Limb (tissue), 2 donors: ENCODE data around the gene SEMA3B.

Experiments
- DNase-seq, 2 donors: peaks; one replicate each; pipeline ENCODE4 v3.0.0-alpha.2; 2016; ENCODE audit errors: extremely low spot score in 2 of 2

SEMA3B gene

DNA sequence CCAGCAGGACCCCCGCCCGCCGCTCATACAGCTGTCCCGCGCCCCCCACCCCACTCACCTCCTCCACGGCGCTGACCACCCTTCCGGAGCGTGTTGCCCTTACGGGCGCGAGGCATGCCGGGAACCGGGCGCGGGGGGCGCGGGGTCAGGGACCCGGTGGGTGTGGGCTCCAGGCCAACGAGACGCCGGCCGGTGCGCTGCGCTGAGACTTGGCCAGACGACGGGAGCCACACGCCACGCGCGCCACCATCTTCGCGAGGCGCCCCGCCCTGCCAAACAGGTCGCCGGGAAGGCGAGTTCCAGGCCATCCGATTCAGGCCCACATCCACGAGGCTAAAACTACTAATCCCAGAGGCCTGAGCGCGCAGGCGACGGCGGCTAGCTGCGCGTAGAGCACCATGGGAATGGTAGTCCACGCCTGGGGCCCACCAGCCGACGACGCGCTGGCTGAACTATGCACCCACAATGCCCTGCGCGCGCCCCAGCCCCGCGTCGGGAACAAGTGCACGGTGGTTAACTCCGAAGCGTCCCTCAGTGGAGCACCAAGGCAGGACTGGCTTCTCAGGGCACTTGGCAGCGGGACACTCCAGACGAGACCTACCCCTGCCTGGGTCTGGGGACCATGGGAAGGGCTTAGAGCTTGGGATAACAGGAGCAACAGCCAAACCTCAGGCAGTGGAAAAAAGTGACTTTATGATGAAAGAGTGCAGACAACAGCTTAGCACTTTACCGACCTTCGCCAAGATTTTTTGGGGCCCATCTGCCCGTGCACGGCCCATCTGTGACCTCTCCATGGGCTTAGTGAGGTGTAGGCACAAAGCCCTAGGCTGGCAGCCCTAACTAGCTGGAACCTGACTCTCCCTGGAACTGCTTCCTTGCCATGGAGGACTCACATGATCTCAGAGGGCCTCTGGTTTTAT, 23.5 kb downstream of the SEMA3B start, which contains the start of gene IFRD2:
IFRD2 (minus strand) TSS at position 271 of the 920 bp plus-strand sequence; CDS start at position 116, 155 bp downstream.
- DNase-seq, result peak; percentile 96 to 99

DNA sequence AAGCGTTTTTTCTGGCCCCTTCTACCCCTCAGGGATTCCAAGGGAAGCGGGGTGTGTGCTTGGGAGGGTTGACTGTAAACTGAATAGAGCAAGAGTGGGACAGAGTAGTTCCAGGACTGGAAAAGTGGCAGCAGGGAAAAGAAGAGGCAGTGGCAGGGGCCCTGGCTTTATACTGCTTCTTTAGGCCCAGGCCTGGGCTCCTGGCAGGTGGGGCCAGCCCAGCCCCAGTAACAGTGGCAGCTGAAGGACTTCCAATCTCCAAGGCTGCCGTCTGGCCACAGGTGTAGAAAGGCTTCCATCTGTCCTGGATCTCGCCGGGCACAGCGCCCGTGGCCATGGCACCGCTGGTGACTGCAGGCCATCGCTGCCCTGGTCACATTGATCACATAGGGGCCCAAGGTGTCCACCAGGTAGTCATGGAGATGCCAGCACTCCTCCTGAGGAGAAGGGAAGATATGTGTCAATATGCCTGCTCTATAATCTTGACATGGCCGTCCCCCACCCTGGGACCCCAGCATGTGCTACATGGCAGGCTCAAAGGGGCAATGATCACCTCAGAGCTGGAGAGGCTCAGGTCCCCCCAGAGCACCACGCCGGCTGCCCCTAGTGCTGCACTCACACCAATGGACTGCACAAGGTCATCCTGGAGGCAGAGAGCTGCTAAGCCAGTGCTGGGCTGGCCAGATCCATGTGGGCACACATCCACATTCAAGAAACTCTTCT, 24.3 kb downstream of the SEMA3B start:
- no peak for DNase-seq

DNA sequence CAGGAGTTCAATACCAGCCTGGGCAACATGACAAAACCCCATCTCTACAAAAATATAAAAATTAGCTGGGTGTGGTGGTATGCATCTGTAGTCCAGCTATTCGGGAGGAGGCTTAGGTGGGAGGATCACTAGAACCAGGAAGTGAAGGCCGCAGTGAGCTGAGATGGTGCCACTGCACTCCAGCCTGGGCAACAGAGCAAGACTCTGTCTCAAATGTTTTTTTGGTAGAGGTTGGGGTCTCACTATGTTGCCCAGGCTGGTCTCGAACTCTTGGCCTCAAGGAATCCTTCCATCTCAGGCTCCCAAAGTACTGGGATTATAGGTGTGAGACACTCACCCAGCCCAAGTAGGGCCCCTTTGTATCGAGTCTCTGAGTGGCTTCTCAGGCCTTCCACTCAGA, 25.1 kb downstream of the SEMA3B start:
- no peak for DNase-seq

DNA sequence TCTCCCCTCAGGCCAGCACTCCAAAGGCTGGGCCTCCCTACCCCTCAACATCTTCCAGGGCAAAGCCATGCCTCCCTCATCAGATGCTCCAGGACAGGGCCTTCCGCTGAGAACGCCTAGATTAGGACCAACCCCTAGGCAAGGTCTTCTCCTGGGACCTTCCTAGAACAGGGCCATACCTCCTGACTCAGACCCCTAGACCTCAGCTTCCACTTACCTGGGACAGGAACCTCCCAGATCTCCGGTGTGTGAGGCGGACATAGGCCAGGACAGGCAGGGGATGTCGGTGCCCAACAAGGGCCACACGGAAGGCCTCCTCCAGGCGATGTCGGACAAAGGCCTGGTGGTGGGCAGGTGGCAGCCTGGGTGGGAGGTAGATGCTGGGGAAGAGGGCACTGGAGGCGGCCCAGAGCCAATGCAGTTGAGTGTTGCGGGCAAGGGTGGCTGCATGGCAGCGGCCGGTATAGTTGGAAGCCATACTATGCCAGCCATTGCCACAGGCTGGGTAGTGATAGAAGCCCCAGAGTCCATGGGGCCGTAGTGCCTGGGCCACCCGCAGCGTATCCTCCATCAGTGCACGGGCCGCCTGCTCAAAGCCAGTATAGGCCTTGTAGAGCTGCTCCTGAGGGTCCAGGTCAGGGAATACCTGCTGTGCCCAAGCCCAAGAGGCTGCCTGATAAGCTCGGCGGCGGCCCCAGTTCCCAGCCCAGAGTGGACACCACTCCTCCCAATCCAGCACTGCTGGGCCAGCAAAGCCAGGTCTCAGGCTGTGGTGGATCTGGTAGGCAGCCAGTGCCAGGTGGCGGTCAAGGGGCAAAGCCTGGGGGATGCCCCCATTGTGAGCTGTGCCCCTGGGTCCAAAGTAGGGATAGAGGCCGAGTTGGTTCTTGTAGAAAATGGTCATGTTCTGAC, 25.8 kb downstream of the SEMA3B start:
- no peak for DNase-seq

DNA sequence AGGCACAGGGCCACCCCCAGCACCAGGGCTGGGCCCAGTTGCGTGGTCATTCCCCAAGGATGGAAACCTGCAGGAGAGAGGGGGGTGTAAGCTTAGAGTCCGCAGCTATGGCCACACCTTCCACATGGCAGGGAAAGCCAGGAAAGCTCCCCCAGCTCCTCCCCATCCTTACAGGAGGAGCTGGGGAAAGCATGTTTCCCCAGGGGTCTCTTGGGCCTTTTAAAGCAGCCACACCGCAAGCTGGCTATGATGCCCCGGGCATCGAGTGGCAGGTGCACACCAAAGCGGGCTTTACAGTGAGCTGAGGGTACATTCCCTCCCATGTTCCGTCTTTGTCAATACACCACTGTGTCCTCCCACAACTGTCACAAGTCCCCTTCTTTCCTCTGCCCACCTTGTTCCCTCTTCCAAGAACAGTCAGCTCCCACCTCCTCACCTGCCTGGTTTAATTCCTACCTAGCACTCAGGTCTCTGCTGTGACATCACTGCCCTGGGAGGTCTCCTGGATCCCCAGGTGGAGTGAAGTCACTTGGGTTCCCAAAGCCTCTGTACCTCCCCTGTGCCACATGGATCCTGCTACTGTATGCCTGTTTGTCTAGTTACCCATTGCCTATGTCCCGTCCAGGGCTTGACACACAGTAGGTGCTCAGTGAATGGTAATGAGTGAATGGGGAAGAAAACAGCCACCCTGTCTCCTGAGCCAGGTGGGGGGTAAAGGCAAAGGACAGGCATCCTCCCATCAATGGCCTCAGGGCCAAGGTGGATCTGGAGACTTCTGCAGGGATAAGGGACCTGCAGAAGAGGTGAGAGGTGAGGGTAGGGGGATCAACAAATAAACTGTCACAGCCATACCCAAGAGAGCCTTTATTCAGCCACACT, 26.8 kb downstream of the SEMA3B start:
- DNase-seq, result no peak

DNA sequence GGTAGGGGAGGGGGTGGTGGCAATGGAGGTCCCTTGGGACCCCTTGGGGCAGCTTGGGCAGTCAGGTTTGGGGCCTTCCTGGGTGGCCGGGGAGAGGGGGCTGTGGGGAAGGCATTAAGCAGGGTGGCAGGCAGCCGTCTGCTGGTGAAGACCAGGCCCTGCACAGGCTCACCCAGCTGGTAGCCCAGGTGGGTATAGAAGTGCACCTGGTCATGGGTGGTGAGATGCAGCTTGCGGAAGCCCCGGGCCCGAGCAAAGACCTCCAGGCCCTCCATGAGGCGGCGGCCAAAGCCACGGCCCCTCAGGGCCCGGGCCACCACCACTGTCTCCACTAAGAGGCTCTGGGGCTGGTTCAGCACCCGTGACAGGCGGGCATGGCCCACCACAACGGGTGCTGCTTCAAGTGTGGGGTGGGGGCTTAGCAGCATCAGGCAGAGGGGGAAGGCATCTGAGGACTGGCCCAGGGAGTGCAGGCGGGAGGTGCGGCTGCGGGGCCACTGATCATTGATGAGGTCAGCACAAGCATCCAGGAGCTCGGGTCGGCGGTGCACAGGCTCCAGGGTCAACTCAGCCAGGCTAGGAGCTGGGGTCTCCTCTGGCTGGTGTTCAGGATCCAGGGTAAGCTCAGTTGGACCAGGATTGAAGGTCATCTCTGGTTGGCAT, 27.9 kb downstream of the SEMA3B start:
- no peak for DNase-seq

DNA sequence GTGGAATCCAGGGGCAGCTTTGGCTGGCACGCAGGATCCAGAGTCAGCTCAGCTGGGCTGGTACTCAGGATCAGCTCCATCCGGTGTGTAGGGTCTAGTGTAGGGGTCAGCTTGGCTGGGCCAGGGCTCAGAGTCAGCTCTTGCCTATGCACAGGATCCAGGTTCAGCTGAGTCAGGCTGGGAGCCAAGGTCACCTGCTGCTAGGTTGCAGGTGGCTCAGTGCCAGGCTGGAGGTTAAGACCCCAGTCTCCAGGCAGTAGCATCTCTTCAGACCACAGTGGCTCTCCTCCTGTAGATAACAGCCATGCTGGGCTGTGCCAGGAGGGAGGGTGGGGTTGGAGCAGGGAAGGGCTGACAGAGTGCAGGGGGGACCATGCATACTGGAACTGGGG, 28.4 kb downstream of the SEMA3B start:
- DNase-seq, result no peak

DNA sequence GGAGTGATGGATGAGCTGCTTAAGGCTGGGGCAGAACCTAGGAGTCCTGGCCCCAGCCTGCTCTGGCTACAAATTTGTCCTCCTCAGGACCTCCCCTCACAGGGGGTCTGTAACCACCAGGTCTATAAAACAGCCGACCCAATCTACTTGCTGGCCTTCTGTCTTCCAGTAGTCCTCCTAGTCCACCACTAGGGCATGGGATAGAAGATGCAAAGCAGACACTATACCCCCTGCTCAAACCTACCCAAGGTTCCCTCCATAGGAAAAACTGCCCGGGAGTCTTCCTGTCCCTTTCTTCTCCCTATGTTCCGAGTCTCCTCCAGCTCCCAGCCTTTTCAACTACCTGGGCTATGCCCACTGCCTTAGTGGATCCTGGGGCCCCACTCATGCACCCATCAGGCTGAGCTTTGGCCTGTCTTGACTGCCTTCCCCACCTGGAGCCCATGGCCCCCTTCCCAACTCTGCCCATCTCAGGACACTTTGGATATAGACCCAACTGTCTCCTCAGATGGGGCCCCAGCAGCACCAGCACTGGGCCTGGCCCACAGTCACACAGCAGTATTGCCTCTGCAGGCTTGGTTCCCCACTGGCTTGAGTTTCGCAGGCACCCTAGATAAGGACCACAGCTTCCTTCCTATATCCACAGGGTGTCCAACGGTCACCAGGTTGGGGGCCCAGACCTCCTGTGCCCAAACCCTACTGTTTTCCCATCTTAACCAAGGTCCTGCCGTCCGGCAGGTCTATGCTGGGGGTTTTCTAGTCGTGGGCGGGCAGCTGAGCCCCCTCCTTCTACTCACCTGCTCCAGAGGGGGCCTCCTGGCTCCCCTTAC, 29.2 kb downstream of the SEMA3B start:
- DNase-seq, result no peak

DNA sequence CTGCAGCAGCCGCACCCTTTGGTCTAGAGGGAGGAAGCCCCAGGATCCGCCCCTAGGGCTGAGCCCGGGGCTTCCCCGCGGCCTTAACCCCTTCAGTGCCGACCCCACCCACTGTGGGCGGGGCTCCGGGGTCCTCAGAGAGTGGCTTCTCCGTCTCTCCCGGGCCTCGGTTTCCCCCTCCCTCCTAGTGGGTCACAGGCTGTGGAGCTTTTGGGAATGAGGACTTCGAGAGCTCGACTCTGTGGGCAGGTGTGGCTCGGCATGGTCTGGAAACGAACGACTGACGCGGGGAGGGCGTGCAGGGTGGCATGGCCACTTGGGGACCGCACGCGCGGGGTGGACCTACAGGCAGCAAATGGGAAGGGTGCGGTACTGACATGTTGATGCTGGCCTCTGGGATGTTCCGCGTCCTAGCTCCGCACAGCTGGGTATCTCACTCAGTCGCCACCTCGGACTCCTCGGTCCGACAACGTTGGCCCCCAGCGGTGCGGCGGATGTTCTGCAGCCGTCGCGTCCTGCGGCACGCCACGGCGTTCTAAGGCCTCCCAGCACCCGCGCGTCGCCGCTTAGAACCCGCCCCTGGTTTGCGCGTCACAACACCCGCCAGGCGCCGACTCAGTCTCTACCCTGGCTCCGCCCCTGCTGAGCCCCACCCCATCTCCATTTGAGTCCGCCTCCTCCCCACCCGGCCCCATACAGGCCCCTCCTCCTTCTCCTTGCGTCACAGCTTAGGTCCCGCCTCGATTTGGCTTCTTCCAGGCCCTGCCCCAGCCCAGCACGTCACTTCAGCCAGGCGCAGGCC, 30.1 kb downstream of the SEMA3B start, which contains the start of the genes HYAL3 and NAA80:
HYAL3 (minus strand) TSS at position 570 of the 802 bp plus-strand sequence. CDS start 3,803 bp downstream, outside the sequence.
NAA80 (minus strand) TSS at position 570 of the 802 bp plus-strand sequence. CDS start 1,942 bp downstream, outside the sequence.
- DNase-seq, result peak; percentile 99 to 100

DNA sequence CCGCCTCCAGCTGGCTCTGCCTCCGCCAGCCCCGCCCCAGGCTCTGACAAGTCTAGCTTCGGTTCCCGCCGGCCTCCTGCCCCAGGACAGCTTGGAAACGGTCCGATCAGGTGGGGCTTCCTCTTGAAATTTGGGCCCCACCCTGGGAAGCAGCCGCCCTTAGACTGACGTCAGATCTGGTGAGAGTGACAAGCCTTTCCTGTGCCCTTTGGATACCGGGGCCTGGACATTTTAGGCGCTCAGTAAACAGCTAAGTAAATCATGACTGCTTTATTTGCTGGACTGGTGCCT, 30.6 kb downstream of the SEMA3B start:
- DNase-seq, result no peak

DNA sequence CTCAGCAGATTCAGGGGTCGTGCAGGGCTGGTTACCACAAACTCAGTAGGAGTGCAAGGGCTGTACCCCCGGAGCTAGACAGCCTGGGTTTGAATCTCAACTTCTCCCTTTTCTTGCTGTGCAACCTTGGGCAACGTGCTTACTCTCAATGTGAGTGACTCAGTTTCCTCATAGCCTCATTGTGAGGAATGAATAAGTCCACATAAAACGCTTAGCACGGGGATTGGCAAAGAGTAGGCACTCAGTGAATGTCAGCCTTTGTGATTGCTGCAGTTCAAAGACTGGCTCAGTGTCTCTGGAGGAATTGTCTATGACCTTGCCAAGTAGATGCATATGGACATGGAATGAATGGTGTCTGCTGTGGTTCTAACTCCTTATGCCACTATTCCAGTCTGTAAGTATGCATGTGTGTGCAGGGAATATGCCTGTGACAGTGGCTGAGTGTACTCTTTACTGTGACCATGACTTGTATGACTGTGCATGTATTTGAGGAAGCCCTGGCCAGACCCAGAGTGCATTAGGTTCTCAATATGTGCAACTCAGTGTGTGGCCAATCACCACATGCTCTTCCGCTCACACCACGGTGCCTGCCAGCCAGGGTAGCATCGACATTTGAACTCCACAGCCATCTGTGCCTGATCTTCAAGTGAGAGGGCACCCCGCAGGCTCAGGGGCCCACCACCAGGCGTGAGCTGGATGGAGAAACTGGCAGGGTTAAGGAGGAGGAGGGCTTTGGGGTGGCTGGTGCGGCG, 31.2 kb downstream of the SEMA3B start:
- DNase-seq, result no peak

DNA sequence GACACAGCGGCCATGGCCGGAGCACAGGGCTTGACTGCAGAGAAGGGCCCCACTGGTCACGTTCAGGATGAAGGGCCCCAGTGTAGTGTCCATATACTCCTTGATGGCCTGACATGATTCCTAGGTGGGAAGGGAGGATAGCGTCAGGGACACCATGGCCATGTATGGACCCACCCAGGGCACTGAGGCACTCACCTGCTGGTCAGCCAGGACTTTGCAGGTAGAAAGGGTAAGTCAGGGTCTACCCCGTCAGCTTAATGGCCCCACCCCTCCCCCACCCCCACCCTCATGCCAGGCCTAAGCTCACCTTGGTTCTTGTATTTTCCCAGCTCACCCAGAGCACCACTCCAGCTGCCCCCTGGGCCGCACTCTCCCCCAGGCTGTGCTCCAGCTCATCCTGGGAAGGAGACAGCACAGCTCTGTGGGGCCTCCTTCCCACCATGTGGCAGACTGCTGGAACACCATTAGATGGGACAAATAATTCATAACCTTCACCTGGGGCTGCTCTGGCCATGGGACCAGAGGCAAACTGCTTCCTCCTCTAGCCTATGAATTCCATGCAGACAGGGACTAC, 31.8 kb downstream of the SEMA3B start:
- DNase-seq, result no peak

DNA sequence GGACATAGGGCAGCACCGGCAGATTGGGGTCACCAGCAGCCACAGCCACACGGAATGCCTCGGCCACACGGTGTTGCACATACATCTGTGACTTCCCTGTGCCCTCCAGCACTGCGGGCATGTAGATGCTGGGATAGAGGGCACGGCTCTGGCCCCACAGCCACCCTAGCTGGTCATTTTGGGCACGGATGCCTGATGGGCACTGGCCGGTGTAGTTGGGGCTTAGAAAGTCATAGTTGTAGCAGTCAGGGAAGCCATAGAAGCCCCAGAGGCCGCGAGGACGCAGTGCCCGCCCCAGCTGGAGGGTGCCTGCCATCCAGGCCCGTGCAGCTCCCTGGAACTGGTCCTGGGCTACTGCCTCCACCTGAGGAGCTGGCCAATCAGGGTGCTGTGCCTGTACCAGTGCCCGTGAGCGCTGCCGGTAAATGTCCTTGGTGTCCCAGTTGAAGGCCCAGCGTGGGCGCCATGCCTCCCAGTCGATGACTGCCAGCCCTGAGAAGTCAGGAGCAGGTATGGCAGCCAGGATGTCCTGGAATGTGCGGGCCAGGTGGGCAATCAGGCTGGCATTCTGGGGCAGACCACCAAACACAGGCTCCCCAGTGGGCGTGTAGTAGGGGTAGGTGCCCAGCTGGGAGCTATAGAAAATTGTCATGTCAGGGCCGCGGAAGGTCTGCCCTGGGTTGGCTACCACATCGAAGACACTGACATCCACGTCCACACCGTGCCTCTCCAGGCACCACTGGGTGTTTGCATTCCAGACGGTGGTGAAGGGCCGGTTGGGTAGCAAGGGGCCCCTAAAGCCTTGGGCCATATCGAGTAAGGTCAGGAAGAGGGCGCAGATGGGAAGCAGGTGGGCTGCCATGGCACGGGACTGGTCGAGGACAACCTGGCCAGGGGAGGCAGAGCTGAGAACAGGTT, 33.4 kb downstream of the SEMA3B start:
- peak in 1 of 2 donors; percentile 26 for DNase-seq

DNA sequence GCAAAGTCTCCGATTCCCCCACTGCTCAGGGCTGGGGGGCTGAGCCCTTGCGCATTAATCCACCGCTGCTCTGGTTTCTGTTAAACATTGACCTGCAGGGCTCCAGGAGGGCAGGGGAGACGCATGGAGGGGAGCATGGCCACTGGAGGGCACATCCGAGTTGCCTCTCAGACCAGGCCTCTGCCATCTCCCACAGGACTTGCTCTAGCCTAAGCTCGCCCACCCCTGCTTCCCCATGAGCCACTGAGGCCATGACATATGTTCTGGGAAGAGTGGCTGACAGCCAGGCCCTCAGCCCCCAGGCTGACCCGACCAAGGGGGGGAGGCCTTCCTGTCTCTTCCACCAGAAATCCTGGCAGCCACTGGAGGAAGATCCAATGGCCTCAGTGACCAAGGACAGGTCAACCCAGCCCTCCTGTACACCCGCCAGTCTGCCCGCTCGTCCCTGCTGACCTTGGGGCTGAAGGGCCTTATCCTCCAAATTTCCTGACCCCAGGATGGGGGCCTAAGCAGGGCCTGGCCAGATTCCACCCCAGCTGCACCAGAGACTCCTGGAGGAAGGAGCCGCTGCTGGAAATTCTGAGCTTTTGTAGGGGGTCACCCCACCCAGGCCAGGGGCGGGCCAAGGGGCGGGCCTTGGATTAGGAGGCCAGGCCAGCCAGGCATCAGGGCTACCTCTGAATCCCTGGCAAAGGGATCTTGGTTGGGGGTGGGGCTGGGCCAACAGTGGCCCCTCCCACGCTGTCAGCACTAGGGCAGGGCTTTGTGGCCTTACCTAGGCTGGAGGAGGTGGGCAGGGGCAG, 34.3 kb downstream of the SEMA3B start, which contains the start of gene HYAL1:
HYAL1 (minus strand) TSS at position 562 of the 803 bp plus-strand sequence. CDS start 618 bp downstream, outside the sequence.
- peak in 1 of 2 donors; percentile 46 for DNase-seq

DNA sequence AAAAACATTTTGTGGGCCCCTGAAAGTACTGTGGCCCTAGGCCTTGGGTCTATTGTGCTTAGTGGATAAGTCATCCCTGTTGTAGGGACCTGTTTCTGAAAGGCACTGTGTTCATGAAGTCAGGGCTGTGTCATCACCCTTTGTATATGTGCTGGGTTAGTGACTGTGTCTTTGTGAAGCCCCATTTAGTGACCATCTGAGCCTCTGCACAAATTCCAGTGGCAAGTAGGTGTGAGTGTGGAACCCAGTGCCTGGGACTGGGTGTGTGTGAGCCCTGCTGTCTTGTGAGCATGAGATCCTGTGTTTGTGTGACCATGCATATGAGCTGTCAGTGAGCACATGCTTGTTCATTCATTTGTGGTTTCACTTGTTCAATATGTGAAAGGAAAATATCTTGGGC, 35.7 kb downstream of the SEMA3B start:
- DNase-seq, result no peak
